Right lobe of liver (tissue), 4 donors: ENCODE data around the gene NUDT1.

Experiments
- CTCF ChIP-seq, 4 donors: fragments of 200-600 bp in 3 of 4; fragments of 450-650 bp in 1 of 4; IDR thresholded peaks; one replicate each; pipeline versions ENCODE4 v1.5.1 to v1.8.0; 2016 to 2022; ENCODE audit warnings: antibody characterized with exemption in 4 of 4, mild to moderate bottlenecking in 2 of 4
- POLR2A ChIP-seq: fragments of 450-650 bp; IDR thresholded peaks from one replicate; pipeline ENCODE4 v1.6.1; 2017; ENCODE audit warnings: antibody characterized with exemption, mild to moderate bottlenecking
- donor health status: DM: no; HTN: no; CAD: no.
- donor health status: DM: no; HTN: no; CAD: no.
- donor health status: DM: no; HTN: yes; CAD: no.

GRCh38 chr7:2264158-2264557 lies 22.1 kb downstream of the NUDT1 start:
- TF ChIP-seq CTCF (IDR thresholded peaks at IDR 0.05) (no peak), POLR2A (no peak)
